PC-9 (cell line): ENCODE measurements around the gene NCKIPSD. TPM values are rescaled to one million over a fixed set of nuclear protein-coding genes. Genes with fewer than 3 reads are reported as not detected.

Experiments
- BruUV-seq: library from RNA; stranded (reverse); fragments of 400-500 nt; replicated peaks from 2 replicates; lab custom pipeline; 2021; lab: Mats Ljungman, UMichigan
- CTCF ChIA-PET: fragments of 300-600 bp; sonication (Branson Sonifier 250); formaldehyde crosslinking; loops from one replicate; lab custom pipeline; 2022; ENCODE audit warnings: antibody characterized with exemption; lab: Charles Lee
- POLR2A ChIA-PET: fragments of 300-600 bp; sonication (Branson Sonifier 250); formaldehyde crosslinking; loops from one replicate; lab custom pipeline; 2022; ENCODE audit warnings: antibody characterized with exemption; ENCODE audit not compliant: unreplicated experiment; lab: Charles Lee
- DNase-seq, 2 experiments: peaks; one replicate each; pipeline versions ENCODE4 v3.0.0 to v3.0.0-alpha.2; 2015 to 2022; ENCODE audit warnings: mixed read lengths in 1 of 2
- H2AFZ ChIP-seq: fragments of 200-600 bp; sonication (generic); 2 replicates; pipeline ENCODE4 v1.8.1; 2017; ENCODE audit warnings: antibody characterized with exemption
- H3F3A ChIP-seq: fragments of 200-600 bp; sonication (generic); 2 replicates; pipeline ENCODE4 v1.8.1; 2017; ENCODE audit warnings: antibody characterized with exemption, mild to moderate bottlenecking, low read depth; ENCODE audit not compliant: insufficient read depth
- H3K27ac ChIP-seq: fragments of 200-600 bp; sonication (generic); 2 replicates; pipeline ENCODE4 v1.6.1; 2016; ENCODE audit warnings: mixed run types
- H3K27me3 ChIP-seq: fragments of 200-600 bp; sonication (generic); 2 replicates; pipeline ENCODE4 v1.6.1; 2016; ENCODE audit warnings: low read depth, mixed run types; ENCODE audit not compliant: insufficient read depth
- H3K36me3 ChIP-seq: fragments of 200-600 bp; sonication (generic); 2 replicates; pipeline ENCODE4 v1.6.1; 2016; ENCODE audit warnings: low read depth, mixed run types
- H3K4me1 ChIP-seq: fragments of 200-600 bp; sonication (generic); replicated peaks from 2 replicates; pipeline ENCODE4 v1.6.1; 2016; ENCODE audit warnings: mixed run types; ENCODE audit not compliant: insufficient read depth
- H3K4me2 ChIP-seq: fragments of 200-600 bp; sonication (generic); 2 replicates; pipeline ENCODE4 v1.6.1; 2017; ENCODE audit warnings: mixed run types
- H3K4me3 ChIP-seq: fragments of 200-600 bp; sonication (generic); 2 replicates; pipeline ENCODE4 v1.6.1; 2016; ENCODE audit warnings: mixed run types
- H3K79me2 ChIP-seq: fragments of 200-600 bp; sonication (generic); 2 replicates; pipeline ENCODE4 v1.6.1; 2017; ENCODE audit warnings: low read depth, mixed run types
- H3K9me2 ChIP-seq: fragments of 200-600 bp; sonication (generic); 2 replicates; pipeline ENCODE4 v1.8.1; 2017; ENCODE audit warnings: mild to moderate bottlenecking; ENCODE audit not compliant: insufficient read depth
- H3K9me3 ChIP-seq: fragments of 200-600 bp; sonication (generic); 2 replicates; pipeline ENCODE4 v1.8.1; 2016; ENCODE audit warnings: low read depth; ENCODE audit not compliant: insufficient read depth
- H4K20me1 ChIP-seq: fragments of 200-600 bp; sonication (generic); 2 replicates; pipeline ENCODE4 v1.8.1; 2017; ENCODE audit not compliant: insufficient read depth
- EZH2 ChIP-seq: fragments of 200-600 bp; sonication (generic); IDR thresholded peaks from 2 replicates; pipeline ENCODE4 v1.8.0; 2017; ENCODE audit warnings: antibody characterized with exemption, low read depth
- intact Hi-C: fragments of 100-400 bp; cut with micrococcal nuclease; formaldehyde crosslinking; loops from one replicate; pipeline ENCODE4 v1.10.0; 2022; ENCODE audit not compliant: unreplicated experiment
- total RNA-seq: library from RNA; stranded (reverse); gene quantifications from 2 replicates; pipeline ENCODE4 v1.2.3, GENCODE V29; 2021
- TF ChIP-seq, protein P1 (sequence below): fragments of 200-600 bp; sonication (generic); conservative IDR thresholded peaks from 2 replicates; pipeline ENCODE4 v1.6.1; 2017; ENCODE audit warnings: mixed run types, antibody characterized with exemption, mild to moderate bottlenecking, moderate library complexity

NCKIPSD gene
- total RNA-seq, 1 experiment from 2014 or later: 53.3 TPM

- ChIA-PET CTCF (no interaction called here), POLR2A (no interaction called here)
- no TSS peak for BruUV-seq
- Histone ChIP-seq H4K20me1 (peaks cover 30% of the 10 kb centered on the region), H3K36me3 (peaks cover 10% of the 10 kb centered on the region), H3K79me2 (peaks cover 29% of the 10 kb centered on the region), H3K4me2 (no peak overlapping the region), H3K4me3 (no peak overlapping the region), H3K27ac (no peak overlapping the region), H3K9me3 (no peaks in the 10 kb centered on the region), H3K9me2 (no peaks in the 10 kb centered on the region), H2AFZ (no peak overlapping the region), H3F3A (peaks cover 37% of the 10 kb centered on the region), H3K27me3 (no peaks in the 10 kb centered on the region), H3K4me1 (peaks cover 12% of the 10 kb centered on the region)
- TF ChIP-seq, protein P1, sequence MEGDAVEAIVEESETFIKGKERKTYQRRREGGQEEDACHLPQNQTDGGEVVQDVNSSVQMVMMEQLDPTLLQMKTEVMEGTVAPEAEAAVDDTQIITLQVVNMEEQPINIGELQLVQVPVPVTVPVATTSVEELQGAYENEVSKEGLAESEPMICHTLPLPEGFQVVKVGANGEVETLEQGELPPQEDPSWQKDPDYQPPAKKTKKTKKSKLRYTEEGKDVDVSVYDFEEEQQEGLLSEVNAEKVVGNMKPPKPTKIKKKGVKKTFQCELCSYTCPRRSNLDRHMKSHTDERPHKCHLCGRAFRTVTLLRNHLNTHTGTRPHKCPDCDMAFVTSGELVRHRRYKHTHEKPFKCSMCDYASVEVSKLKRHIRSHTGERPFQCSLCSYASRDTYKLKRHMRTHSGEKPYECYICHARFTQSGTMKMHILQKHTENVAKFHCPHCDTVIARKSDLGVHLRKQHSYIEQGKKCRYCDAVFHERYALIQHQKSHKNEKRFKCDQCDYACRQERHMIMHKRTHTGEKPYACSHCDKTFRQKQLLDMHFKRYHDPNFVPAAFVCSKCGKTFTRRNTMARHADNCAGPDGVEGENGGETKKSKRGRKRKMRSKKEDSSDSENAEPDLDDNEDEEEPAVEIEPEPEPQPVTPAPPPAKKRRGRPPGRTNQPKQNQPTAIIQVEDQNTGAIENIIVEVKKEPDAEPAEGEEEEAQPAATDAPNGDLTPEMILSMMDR: no peak
- no peak for TF ChIP-seq EZH2
- no peak for DNase-seq
- intact Hi-C loops: no loop called here
These were observed 3.7 kb upstream of the NCKIPSD start for GRCh38 chr3:48689384-48689783.

GRCh38 chr3:48688737-48689075 lies 3.0 kb upstream of the NCKIPSD start:
- POLR2A ChIA-PET: no interaction called here
- no peak overlapping the region for H3K27ac ChIP-seq
- no peak overlapping the region for H3K4me3 ChIP-seq
- H4K20me1 ChIP-seq: peaks cover 23% of the 10 kb centered on the region
- H3K79me2 ChIP-seq: peaks cover 27% of the 10 kb centered on the region
- no peaks in the 10 kb centered on the region for H3K9me2 ChIP-seq
- TF ChIP-seq, protein P1: no peak
- TF ChIP-seq EZH2: no peak
- H3K9me3 ChIP-seq: no peaks in the 10 kb centered on the region
- H3K4me1 ChIP-seq: peaks cover 9% of the 10 kb centered on the region
- BruUV-seq: no TSS peak
- no peak for DNase-seq
- CTCF ChIA-PET: no interaction called here
- no peaks in the 10 kb centered on the region for H3K27me3 ChIP-seq
- no peak overlapping the region for H3K4me2 ChIP-seq
- intact Hi-C loops: no loop called here
- no peak overlapping the region for H2AFZ ChIP-seq
- H3K36me3 ChIP-seq: peaks cover 10% of the 10 kb centered on the region
- peaks cover 31% of the 10 kb centered on the region for H3F3A ChIP-seq

DNA sequence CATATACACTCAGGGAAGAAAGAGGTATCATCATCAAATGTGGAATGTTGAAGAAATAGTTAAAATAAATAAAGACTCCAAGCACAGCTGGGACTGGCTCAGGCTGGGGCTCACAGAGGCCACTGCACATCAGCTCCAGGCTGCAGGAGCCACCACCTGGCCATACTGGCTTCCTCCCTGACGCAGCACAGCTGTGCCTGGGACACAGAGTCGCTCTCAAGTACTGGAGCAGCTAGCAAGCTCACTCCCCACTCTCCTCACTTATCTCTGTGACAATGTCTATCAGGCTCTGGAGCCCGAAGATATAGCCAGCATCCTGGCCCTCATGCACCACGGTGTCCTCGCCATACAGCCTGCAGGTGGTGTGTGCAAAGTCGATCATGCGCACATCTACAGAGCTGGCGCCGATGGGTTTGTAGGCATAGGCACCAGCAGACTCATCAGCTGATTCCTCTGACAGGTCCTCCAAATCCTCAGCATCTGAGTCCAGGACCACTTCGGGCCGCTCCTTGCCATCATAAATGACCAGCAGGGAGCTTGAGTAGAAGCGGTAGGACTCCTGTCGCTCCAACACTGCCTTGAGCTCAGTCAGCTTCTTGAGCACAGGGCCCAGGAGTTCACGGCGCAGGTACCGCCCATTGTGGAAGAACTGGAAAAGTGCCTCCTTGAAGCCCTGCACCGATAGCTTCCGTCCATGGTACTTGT lies 2.5 kb upstream of the NCKIPSD start:
- Histone ChIP-seq H3K9me3 (no peaks in the 10 kb centered on the region), H3K27me3 (no peaks in the 10 kb centered on the region), H3K4me2 (no peak overlapping the region), H2AFZ (no peak overlapping the region), H3K9me2 (no peaks in the 10 kb centered on the region), H4K20me1 (peaks cover 18% of the 10 kb centered on the region), H3F3A (peaks cover 31% of the 10 kb centered on the region), H3K27ac (no peak overlapping the region), H3K4me3 (no peak overlapping the region), H3K79me2 (peaks cover 27% of the 10 kb centered on the region), H3K36me3 (peaks cover 6% of the 10 kb centered on the region), H3K4me1 (peaks cover 9% of the 10 kb centered on the region)
- intact Hi-C loops: no loop called here
- no peak for DNase-seq
- BruUV-seq: no TSS peak
- ChIA-PET CTCF (no interaction called here), POLR2A (no interaction called here)
- TF ChIP-seq, protein P1: no peak
- TF ChIP-seq EZH2: no peak
